Body of pancreas (tissue), 4 donors: ENCODE measurements around the gene XCR1.

Experiments
- POLR2A ChIP-seq, 3 donors: fragments of 450-650 bp; IDR thresholded peaks; one replicate each; pipeline ENCODE4 v1.6.1; 2016; ENCODE audit warnings: antibody characterized with exemption in 3 of 3, mild to moderate bottlenecking in 2 of 3
- TF ChIP-seq, protein P1 (sequence below), 7 experiments: fragments of 450-650 bp in 4 of 7; fragments of 200-600 bp in 3 of 7; sonication (generic) in 3 of 7; IDR thresholded peaks; one replicate each; pipeline ENCODE4 v1.5.1; 2016 to 2019; ENCODE audit warnings: antibody characterized with exemption in 7 of 7

DNA sequence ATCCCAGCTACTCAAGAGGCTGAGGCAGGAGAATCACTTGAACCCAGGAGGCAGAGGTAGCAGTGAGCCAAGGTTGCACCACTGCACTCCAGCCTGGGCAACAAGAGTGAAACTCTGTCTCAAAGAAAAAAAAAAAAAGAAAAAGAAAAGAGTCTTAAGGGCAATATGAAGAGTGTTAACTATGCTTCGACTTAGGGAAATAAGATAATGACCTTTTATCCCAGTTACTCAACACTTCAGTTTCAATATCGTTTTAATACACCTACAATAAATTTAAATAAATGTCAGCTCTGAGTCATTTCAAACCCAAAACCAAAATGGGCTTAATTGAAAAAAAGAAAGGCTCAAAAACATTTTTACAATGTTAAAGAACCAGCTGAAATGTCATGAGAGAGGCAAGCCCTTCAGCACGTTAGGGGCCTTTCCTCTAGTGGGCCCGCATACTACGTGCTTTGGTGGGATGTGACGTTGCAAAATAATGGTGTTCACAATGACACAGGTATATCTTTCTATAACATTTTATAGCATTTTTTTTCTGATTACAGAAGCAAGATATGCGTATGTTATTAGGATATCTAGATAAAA is 47.0 kb downstream of the XCR1 start:
- TF ChIP-seq, protein P1, sequence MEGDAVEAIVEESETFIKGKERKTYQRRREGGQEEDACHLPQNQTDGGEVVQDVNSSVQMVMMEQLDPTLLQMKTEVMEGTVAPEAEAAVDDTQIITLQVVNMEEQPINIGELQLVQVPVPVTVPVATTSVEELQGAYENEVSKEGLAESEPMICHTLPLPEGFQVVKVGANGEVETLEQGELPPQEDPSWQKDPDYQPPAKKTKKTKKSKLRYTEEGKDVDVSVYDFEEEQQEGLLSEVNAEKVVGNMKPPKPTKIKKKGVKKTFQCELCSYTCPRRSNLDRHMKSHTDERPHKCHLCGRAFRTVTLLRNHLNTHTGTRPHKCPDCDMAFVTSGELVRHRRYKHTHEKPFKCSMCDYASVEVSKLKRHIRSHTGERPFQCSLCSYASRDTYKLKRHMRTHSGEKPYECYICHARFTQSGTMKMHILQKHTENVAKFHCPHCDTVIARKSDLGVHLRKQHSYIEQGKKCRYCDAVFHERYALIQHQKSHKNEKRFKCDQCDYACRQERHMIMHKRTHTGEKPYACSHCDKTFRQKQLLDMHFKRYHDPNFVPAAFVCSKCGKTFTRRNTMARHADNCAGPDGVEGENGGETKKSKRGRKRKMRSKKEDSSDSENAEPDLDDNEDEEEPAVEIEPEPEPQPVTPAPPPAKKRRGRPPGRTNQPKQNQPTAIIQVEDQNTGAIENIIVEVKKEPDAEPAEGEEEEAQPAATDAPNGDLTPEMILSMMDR (IDR thresholded peaks at IDR 0.05): no peak
- no peak for TF ChIP-seq POLR2A (IDR thresholded peaks at IDR 0.05)
